Measurements from ENCODE around the gene ASIC4.

DNA sequence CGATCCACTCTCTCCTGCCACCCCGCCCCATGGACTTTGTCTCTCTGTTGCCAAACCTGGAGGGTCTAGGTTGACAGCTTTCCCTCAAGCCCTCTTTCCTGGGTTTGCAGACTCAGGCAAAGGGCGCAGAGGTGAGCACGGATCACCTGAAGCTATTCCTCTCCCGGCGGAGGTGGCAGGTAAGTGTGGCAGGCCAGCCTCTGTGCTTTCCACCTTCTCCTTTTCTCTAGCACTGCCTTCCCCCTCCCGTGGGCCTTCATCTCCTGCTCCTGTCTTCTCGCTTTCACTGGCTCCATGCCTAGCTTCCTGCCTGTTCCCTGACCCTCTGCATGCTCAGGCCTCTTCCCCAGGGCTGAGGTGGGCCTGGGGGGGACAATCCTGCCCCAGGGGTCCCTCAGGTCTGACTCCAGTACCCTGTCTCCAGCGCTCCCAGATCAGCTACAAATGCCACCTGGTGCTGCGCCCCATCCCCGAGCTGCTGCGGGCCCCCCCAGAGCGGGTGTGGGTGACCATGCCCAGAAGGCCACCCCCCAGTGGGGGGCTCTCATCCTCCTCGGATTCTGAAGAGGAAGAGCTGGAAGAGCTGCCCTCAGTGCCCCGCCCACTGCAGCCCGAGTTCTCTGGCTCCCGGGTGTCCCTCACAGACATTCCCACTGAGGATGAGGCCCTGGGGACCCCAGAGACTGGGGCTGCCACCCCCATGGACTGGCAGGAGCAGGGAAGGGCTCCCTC lies 31.4 kb upstream of the ASIC4 start:
- TF ChIP-seq CEBPB (IDR thresholded peaks at IDR 0.05; ENCODE audit: low read depth, low read length) (no peak), POLR2A (IDR thresholded peaks at IDR 0.05; ENCODE audit: low read depth, low read length) (no peak), SMC3 (IDR thresholded peaks at IDR 0.05; ENCODE audit: low read depth, low read length) (no peak), RAD21 (IDR thresholded peaks at IDR 0.05; ENCODE audit: low read length) (no peak)
- TF ChIP-seq, protein P1, sequence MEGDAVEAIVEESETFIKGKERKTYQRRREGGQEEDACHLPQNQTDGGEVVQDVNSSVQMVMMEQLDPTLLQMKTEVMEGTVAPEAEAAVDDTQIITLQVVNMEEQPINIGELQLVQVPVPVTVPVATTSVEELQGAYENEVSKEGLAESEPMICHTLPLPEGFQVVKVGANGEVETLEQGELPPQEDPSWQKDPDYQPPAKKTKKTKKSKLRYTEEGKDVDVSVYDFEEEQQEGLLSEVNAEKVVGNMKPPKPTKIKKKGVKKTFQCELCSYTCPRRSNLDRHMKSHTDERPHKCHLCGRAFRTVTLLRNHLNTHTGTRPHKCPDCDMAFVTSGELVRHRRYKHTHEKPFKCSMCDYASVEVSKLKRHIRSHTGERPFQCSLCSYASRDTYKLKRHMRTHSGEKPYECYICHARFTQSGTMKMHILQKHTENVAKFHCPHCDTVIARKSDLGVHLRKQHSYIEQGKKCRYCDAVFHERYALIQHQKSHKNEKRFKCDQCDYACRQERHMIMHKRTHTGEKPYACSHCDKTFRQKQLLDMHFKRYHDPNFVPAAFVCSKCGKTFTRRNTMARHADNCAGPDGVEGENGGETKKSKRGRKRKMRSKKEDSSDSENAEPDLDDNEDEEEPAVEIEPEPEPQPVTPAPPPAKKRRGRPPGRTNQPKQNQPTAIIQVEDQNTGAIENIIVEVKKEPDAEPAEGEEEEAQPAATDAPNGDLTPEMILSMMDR (conservative IDR thresholded peaks at IDR 0.05; ENCODE audit: low read depth, low read length) = no peak
- TF ChIP-seq, protein P2, sequence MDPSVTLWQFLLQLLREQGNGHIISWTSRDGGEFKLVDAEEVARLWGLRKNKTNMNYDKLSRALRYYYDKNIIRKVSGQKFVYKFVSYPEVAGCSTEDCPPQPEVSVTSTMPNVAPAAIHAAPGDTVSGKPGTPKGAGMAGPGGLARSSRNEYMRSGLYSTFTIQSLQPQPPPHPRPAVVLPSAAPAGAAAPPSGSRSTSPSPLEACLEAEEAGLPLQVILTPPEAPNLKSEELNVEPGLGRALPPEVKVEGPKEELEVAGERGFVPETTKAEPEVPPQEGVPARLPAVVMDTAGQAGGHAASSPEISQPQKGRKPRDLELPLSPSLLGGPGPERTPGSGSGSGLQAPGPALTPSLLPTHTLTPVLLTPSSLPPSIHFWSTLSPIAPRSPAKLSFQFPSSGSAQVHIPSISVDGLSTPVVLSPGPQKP (IDR thresholded peaks at IDR 0.05; ENCODE audit: borderline replicate concordance, low read depth, low read length) = no peak
